ELF-1 (cell line): ENCODE results near the gene CRIP2.

Experiments used
- DNase-seq: peaks from one replicate; pipeline ENCODE4 v3.0.0-alpha.2; 2016; ENCODE audit warnings: low read depth, low spot score

Gene CRIP2

GRCh38 chr14:105476831-105477659 is 2.4 kb downstream of the CRIP2 start:
- DNase-seq, result no peak

GRCh38 chr14:105477660-105478397 is 3.2 kb downstream of the CRIP2 start:
- no peak for DNase-seq

- DNase-seq, result no peak
These were observed 4.0 kb downstream of the CRIP2 start for GRCh38 chr14:105478398-105479251.

- no peak for DNase-seq
These were observed 5.0 kb downstream of the CRIP2 start for GRCh38 chr14:105479431-105480158.

GRCh38 chr14:105480199-105480746 is 5.7 kb downstream of the CRIP2 start:
- DNase-seq, result no peak

- DNase-seq, result peak; percentile 96
These were observed 6.5 kb downstream of the CRIP2 start for GRCh38 chr14:105480807-105481801.

- DNase-seq, result peak; percentile 93
These were observed 7.4 kb downstream of the CRIP2 start for GRCh38 chr14:105481886-105482457.

- no peak for DNase-seq
These were observed 8.0 kb downstream of the CRIP2 start for GRCh38 chr14:105482486-105483110.

- no peak for DNase-seq
These were observed 8.9 kb downstream of the CRIP2 start for GRCh38 chr14:105483300-105484068.

- DNase-seq, result no peak
These were observed 9.7 kb downstream of the CRIP2 start for GRCh38 chr14:105484069-105484996.

GRCh38 chr14:105484997-105485393 is 10.4 kb downstream of the CRIP2 start:
- DNase-seq, result no peak

GRCh38 chr14:105485739-105486162 is 11.1 kb downstream of the CRIP2 start:
- DNase-seq, result peak; percentile 84

- DNase-seq, result no peak
These were observed 11.7 kb downstream of the CRIP2 start, which contains the start of gene CRIP1 for GRCh38 chr14:105486163-105486973. CRIP1 (plus strand) TSS chr14:105486886; CDS start chr14:105487260, 374 bp downstream.

- DNase-seq, result no peak
These were observed 12.4 kb downstream of the CRIP2 start for GRCh38 chr14:105486974-105487448.

- peak; percentile 37 for DNase-seq
These were observed 12.9 kb downstream of the CRIP2 start for GRCh38 chr14:105487449-105487985.
